Peyer's patch (tissue), 4 donors: ENCODE measurements around the gene VPS26C. TPM values are rescaled to one million over a fixed set of nuclear protein-coding genes. Genes with fewer than 3 reads are reported as not detected.

Experiments used
- DNase-seq, 3 donors: peaks; one replicate each; pipeline ENCODE4 v3.0.0-alpha.2; 2017 to 2019
- H3K27ac ChIP-seq, 4 donors: fragments of 200-600 bp; sonication (generic); one replicate each; pipeline ENCODE4 v1.5.1; 2016 to 2019
- H3K27me3 ChIP-seq, 2 donors: fragments of 200-600 bp; sonication (generic); one replicate each; pipeline ENCODE4 v1.5.1; 2019
- H3K36me3 ChIP-seq, 3 donors: fragments of 200-600 bp; sonication (generic); one replicate each; pipeline ENCODE4 v1.5.1; 2016 to 2019
- H3K4me1 ChIP-seq, 4 donors: fragments of 200-600 bp; sonication (generic); one replicate each; pipeline ENCODE4 v1.5.1; 2016 to 2019
- H3K4me3 ChIP-seq, 4 donors: fragments of 200-600 bp; sonication (generic); 1 replicate in 3 of 4; 2 replicates in 1 of 4; pipeline ENCODE4 v1.5.1; 2016 to 2019; ENCODE audit warnings: mild to moderate bottlenecking in 1 of 4
- H3K9me3 ChIP-seq, 4 donors: fragments of 200-600 bp; sonication (generic); one replicate each; pipeline ENCODE4 v1.5.1; 2016 to 2019; ENCODE audit warnings: mild to moderate bottlenecking in 1 of 4
- CTCF ChIP-seq, 6 experiments: fragments of 450-650 bp in 4 of 6; fragments of 200-600 bp in 2 of 6; sonication (generic) in 1 of 6; IDR thresholded peaks; one replicate each; pipeline ENCODE4 v1.5.1; 2017 to 2019; ENCODE audit warnings: antibody characterized with exemption in 6 of 6, mild to moderate bottlenecking in 3 of 6, moderate library complexity in 1 of 6
- POLR2A ChIP-seq, 2 donors: fragments of 450-650 bp; IDR thresholded peaks; one replicate each; pipeline ENCODE4 v1.5.1; 2017; ENCODE audit warnings: antibody characterized with exemption in 2 of 2, mild to moderate bottlenecking in 2 of 2, moderate library complexity in 2 of 2
- total RNA-seq, 4 donors: library from RNA; depleted of rRNA; stranded (reverse); fragments of >200 nt; gene quantifications; one replicate each; pipeline ENCODE4 v1.1.0, GENCODE V29; 2016

Gene VPS26C
- total RNA-seq, 4 donors from 2014 or later, result 62.7 to 79.8 (median 76.4) TPM

GRCh38 chr21:37259426-37259825 is 7.7 kb downstream of the VPS26C start:
- H3K36me3 ChIP-seq, result no peaks in the 10 kb centered on the region
- H3K27me3 ChIP-seq, result no peaks in the 10 kb centered on the region
- DNase-seq, result no peak
- no peak for TF ChIP-seq POLR2A (IDR thresholded peaks at IDR 0.05)
- TF ChIP-seq CTCF (IDR thresholded peaks at IDR 0.05), result no peak
- H3K4me1 ChIP-seq, result peaks cover 0 to 20% (median 2%) of the 10 kb centered on the region in 4 donors
- H3K9me3 ChIP-seq, result no peaks in the 10 kb centered on the region
- H3K27ac ChIP-seq, result no peak overlapping the region
- H3K4me3 ChIP-seq, result no peak overlapping the region

- peak overlapping the region; percentile 33 to 64 (median 58) for H3K4me3 ChIP-seq
- H3K36me3 ChIP-seq, result no peaks in the 10 kb centered on the region
- no peaks in the 10 kb centered on the region for H3K27me3 ChIP-seq
- H3K4me1 ChIP-seq, result peaks cover 0 to 20% (median 2%) of the 10 kb centered on the region in 4 donors
- no peak for TF ChIP-seq CTCF (IDR thresholded peaks at IDR 0.05)
- TF ChIP-seq POLR2A (IDR thresholded peaks at IDR 0.05), result peak in 1 of 2 donors; percentile 20
- H3K9me3 ChIP-seq, result no peaks in the 10 kb centered on the region
- H3K27ac ChIP-seq, result peak overlapping the region; percentile 64 to 79 (median 76)
- peak; percentile 61 to 80 (median 79) for DNase-seq
These were observed 8.9 kb downstream of the VPS26C start for GRCh38 chr21:37257967-37258877.

GRCh38 chr21:37257511-37257966 is 9.6 kb downstream of the VPS26C start:
- peaks cover 0 to 20% (median 2%) of the 10 kb centered on the region in 4 donors for H3K4me1 ChIP-seq
- DNase-seq, result peak in 2 of 3 donors; percentile 20 to 59
- H3K27ac ChIP-seq, result peak overlapping the region; percentile 64 to 79 (median 76)
- no peaks in the 10 kb centered on the region for H3K9me3 ChIP-seq
- no peaks in the 10 kb centered on the region for H3K36me3 ChIP-seq
- H3K4me3 ChIP-seq, result peak overlapping the region; percentile 33 to 64 (median 58)
- no peaks in the 10 kb centered on the region for H3K27me3 ChIP-seq
- TF ChIP-seq CTCF (IDR thresholded peaks at IDR 0.05) (no peak), POLR2A (IDR thresholded peaks at IDR 0.05) (no peak)

- Histone ChIP-seq H3K9me3 (no peaks in the 10 kb centered on the region), H3K36me3 (no peaks in the 10 kb centered on the region), H3K27me3 (no peaks in the 10 kb centered on the region), H3K4me3 (no peak overlapping the region), H3K27ac (no peak overlapping the region), H3K4me1 (peaks cover 0 to 19% (median 2%) of the 10 kb centered on the region in 4 donors)
- no peak for DNase-seq
- no peak for TF ChIP-seq CTCF (IDR thresholded peaks at IDR 0.05)
- no peak for TF ChIP-seq POLR2A (IDR thresholded peaks at IDR 0.05)
These were observed 13.1 kb downstream of the VPS26C start for GRCh38 chr21:37253991-37254390.

- Histone ChIP-seq H3K27ac (no peak overlapping the region), H3K9me3 (no peaks in the 10 kb centered on the region), H3K36me3 (no peaks in the 10 kb centered on the region), H3K4me3 (no peak overlapping the region), H3K4me1 (no peaks in the 10 kb centered on the region), H3K27me3 (no peaks in the 10 kb centered on the region)
- TF ChIP-seq POLR2A (IDR thresholded peaks at IDR 0.05) (no peak), CTCF (IDR thresholded peaks at IDR 0.05) (no peak)
- no peak for DNase-seq
These were observed 15.9 kb downstream of the VPS26C start for GRCh38 chr21:37251294-37251634.
